Stimulated activated CD8-positive, alpha-beta memory T cell treated with anti-CD3 and anti-CD28 coated beads, Interleukin-7, amount 100 ng/mL, for 48 hours (primary cell): ENCODE measurements around the gene PSMB10.
"Not testable (repeated sequence)": the region's sequence is repeated elsewhere in the genome, so short reads cannot be mapped to it uniquely, and the experiment has no call there.

Experiments
- DNase-seq, 2 donors: peaks; one replicate each; pipeline ENCODE4 v3.0.0-alpha.2; 2020; ENCODE audit warnings: low read depth in 1 of 2; ENCODE audit errors: extremely low read depth in 1 of 2

PSMB10 gene

GRCh38 chr16:67936124-67936879, at the start of gene PSMB10:
TSS of gene PSMB10 (minus strand) at chr16:67936850. CDS start at chr16:67936749, 101 bp downstream.
- DNase-seq = peak in 1 of 2 donors; percentile 50

GRCh38 chr16:67982011-67982696, 45.5 kb upstream of the PSMB10 start:
- DNase-seq = no peak

GRCh38 chr16:67979955-67980678, 43.5 kb upstream of the PSMB10 start, which contains the start of gene DPEP3:
TSS of gene DPEP3 (minus strand) at chr16:67980499. CDS start at chr16:67980380, 119 bp downstream.
- DNase-seq = no peak

GRCh38 chr16:67977469-67978227, 41.0 kb upstream of the PSMB10 start:
- no peak for DNase-seq

GRCh38 chr16:67977005-67977404, 40.4 kb upstream of the PSMB10 start:
- no peak for DNase-seq

GRCh38 chr16:67976205-67976604, 39.6 kb upstream of the PSMB10 start:
- no peak for DNase-seq

- DNase-seq = no peak
Measured at GRCh38 chr16:67975321-67976105, 38.9 kb upstream of the PSMB10 start.

- DNase-seq = not testable (repeated sequence)
Measured at GRCh38 chr16:67972285-67972684, 35.6 kb upstream of the PSMB10 start.

GRCh38 chr16:67971111-67971510, 34.5 kb upstream of the PSMB10 start:
- no peak for DNase-seq

- DNase-seq = no peak
Measured at GRCh38 chr16:67969254-67970039, 32.8 kb upstream of the PSMB10 start.

- peak; percentile 89 to 90 for DNase-seq
Measured at GRCh38 chr16:67968400-67969253, 32.0 kb upstream of the PSMB10 start, which contains the start of gene SLC12A4. TSS of gene SLC12A4 (minus strand) at chr16:67968637. CDS start at chr16:67968553, 84 bp downstream.

GRCh38 chr16:67967958-67968399, 31.3 kb upstream of the PSMB10 start:
- peak in 1 of 2 donors; percentile 17 for DNase-seq

GRCh38 chr16:67967183-67967957, 30.7 kb upstream of the PSMB10 start:
- DNase-seq = peak in 1 of 2 donors; percentile 29

- no peak for DNase-seq
Measured at GRCh38 chr16:67966549-67967182, 30.0 kb upstream of the PSMB10 start.

- no peak for DNase-seq
Measured at GRCh38 chr16:67965668-67966548, 29.3 kb upstream of the PSMB10 start.
